ENCODE data around the gene CSRP1.

Gene CSRP1

GRCh38 chr1:201538612-201539551 lies 32.0 kb upstream of the CSRP1 start, which contains the start of gene NAV1:
TSS of gene NAV1 (plus strand) at chr1:201539127. CDS start at chr1:201622885, 83,758 bp downstream.
- in situ Hi-C loops (cut with HindIII; ENCODE audit: low pct_ligation_motif_present, low sequenced_read_pairs), result no loop called here
- peak within 1 kb of the TSS; percentile 87 for H3K4me3 ChIP-seq (ENCODE audit: low read depth, low read length)
- H3K36me3 ChIP-seq (replicated peaks), result no peaks in the 10 kb centered on the region
- peak within 1 kb of the TSS; percentile 49 for H3K27ac ChIP-seq
- no peak for DNase-seq
- H3K27me3 ChIP-seq (replicated peaks), result no peaks in the 10 kb centered on the region
- TF ChIP-seq CTCF (IDR thresholded peaks at IDR 0.05; ENCODE audit: low read depth, low read length, missing control alignments), result no peak

GRCh38 chr1:201537891-201538611 lies 31.1 kb upstream of the CSRP1 start:
- TF ChIP-seq CTCF (IDR thresholded peaks at IDR 0.05; ENCODE audit: low read depth, low read length, missing control alignments), result no peak
- DNase-seq, result no peak
- Histone ChIP-seq H3K27me3 (replicated peaks) (no peaks in the 10 kb centered on the region), H3K27ac (peak overlapping the region; percentile 49), H3K4me3 (ENCODE audit: low read depth, low read length) (peak overlapping the region; percentile 87), H3K36me3 (replicated peaks) (no peaks in the 10 kb centered on the region)
- in situ Hi-C loops (cut with HindIII; ENCODE audit: low pct_ligation_motif_present, low sequenced_read_pairs), result no loop called here

GRCh38 chr1:201537467-201537866 lies 30.5 kb upstream of the CSRP1 start:
- Histone ChIP-seq H3K36me3 (replicated peaks) (no peaks in the 10 kb centered on the region), H3K27me3 (replicated peaks) (no peaks in the 10 kb centered on the region), H3K27ac (no peak overlapping the region), H3K4me3 (ENCODE audit: low read depth, low read length) (no peak overlapping the region)
- DNase-seq, result no peak
- no peak for TF ChIP-seq CTCF (IDR thresholded peaks at IDR 0.05; ENCODE audit: low read depth, low read length, missing control alignments)
- in situ Hi-C loops (cut with HindIII; ENCODE audit: low pct_ligation_motif_present, low sequenced_read_pairs), result no loop called here

GRCh38 chr1:201537028-201537427 lies 30.1 kb upstream of the CSRP1 start:
- no peaks in the 10 kb centered on the region for H3K27me3 ChIP-seq (replicated peaks)
- no peak overlapping the region for H3K4me3 ChIP-seq (ENCODE audit: low read depth, low read length)
- TF ChIP-seq CTCF (IDR thresholded peaks at IDR 0.05; ENCODE audit: low read depth, low read length, missing control alignments), result no peak
- in situ Hi-C loops (cut with HindIII; ENCODE audit: low pct_ligation_motif_present, low sequenced_read_pairs), result no loop called here
- H3K36me3 ChIP-seq (replicated peaks), result no peaks in the 10 kb centered on the region
- peak overlapping the region; percentile 2 for H3K27ac ChIP-seq
- no peak for DNase-seq

GRCh38 chr1:201536558-201536957 lies 29.6 kb upstream of the CSRP1 start:
- peak; percentile 86 for DNase-seq
- TF ChIP-seq CTCF (IDR thresholded peaks at IDR 0.05; ENCODE audit: low read depth, low read length, missing control alignments), result no peak
- peak overlapping the region; percentile 56 for H3K27ac ChIP-seq
- in situ Hi-C loops (cut with HindIII; ENCODE audit: low pct_ligation_motif_present, low sequenced_read_pairs), result no loop called here
- H3K4me3 ChIP-seq (ENCODE audit: low read depth, low read length), result no peak overlapping the region
- no peaks in the 10 kb centered on the region for H3K27me3 ChIP-seq (replicated peaks)
- H3K36me3 ChIP-seq (replicated peaks), result no peaks in the 10 kb centered on the region
